ENCODE data around the gene PNMA8A.
A peak's percentile ranks its signal among the peaks of the same experiment; 100 is the strongest.

Gene PNMA8A

DNA sequence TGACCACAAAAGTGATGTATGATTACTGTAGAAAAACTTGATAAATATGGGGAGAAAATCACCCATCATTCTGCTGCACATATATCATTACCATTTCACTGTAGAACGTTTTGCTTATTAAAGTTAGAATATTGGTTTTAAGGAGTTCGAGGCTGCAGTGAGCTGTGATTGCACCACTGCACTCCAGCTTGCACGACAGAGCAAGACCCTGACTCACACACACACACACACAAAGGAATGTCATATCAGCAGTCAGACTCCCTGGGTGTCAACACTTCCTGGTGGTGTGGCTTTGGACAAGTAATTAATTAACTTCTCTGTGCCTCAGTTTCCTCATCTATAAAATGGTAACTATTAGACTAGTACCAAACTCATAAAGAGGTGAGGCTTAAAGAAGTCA lies 11.3 kb upstream of the PNMA8A start:
- H3K27ac Mint-ChIP-seq, result no peak overlapping the region
- H3K9me3 Mint-ChIP-seq, result no peaks in the 10 kb centered on the region
- ATAC-seq, result no peak
- no peak overlapping the region for H3K4me3 Mint-ChIP-seq
- H3K27me3 Mint-ChIP-seq, result peaks cover 56% of the 10 kb centered on the region
- H3K36me3 Mint-ChIP-seq, result no peaks in the 10 kb centered on the region
- H3K4me1 Mint-ChIP-seq, result peaks cover 13% of the 10 kb centered on the region

DNA sequence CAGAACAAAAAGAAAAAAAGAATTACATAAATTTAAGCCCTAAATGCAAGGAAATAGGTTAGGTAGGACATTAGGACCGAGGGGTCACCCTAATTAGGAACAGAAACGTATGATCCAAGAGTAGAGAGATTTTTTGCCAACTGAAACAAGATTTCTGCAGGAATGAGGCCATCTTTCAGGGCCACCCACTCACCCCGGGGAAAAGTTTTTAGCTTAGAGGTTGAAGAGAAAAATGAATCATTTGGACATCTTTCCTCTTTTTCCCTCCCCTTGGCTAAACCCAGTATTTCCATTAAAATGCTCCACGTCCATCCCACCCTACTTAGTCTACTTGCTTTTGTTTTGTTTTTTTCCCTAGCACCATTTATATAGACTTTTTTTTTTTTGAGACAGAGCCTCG lies 10.6 kb upstream of the PNMA8A start:
- H3K9me3 Mint-ChIP-seq, result no peaks in the 10 kb centered on the region
- H3K4me1 Mint-ChIP-seq, result peaks cover 6% of the 10 kb centered on the region
- peaks cover 49% of the 10 kb centered on the region for H3K27me3 Mint-ChIP-seq
- ATAC-seq, result no peak
- H3K27ac Mint-ChIP-seq, result no peak overlapping the region
- H3K4me3 Mint-ChIP-seq, result no peak overlapping the region
- no peaks in the 10 kb centered on the region for H3K36me3 Mint-ChIP-seq

DNA sequence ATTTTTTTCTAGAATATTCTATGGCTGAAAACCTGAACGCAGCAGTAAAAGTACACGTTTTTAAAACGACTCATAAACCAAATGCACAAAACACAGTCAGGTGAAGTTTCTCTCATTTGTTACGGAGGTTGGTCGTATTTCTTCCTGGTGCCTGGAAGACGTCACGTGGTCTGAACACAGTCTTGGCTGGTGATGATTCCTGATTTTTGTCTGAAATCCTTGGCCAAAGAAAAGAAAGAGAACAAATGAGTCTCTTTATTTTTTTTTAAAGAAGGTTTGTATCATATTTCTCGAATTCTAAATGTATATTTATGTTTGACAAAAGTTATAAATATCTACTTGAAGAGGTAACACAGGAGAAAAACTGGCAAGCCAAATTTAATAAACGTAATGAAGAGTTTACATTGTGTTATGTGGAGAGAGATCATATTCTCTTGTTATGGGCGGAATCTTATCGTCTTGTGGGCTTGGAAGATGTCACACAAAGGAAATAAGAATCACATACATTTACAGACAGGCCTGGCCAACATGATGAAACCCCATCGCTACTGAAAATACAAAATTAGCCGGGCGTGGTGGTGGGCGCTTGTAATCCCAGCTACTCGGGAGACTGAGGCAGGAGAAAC lies 10.0 kb upstream of the PNMA8A start:
- ATAC-seq, result no peak
- Mint-ChIP-seq H3K9me3 (no peaks in the 10 kb centered on the region), H3K36me3 (no peaks in the 10 kb centered on the region)

DNA sequence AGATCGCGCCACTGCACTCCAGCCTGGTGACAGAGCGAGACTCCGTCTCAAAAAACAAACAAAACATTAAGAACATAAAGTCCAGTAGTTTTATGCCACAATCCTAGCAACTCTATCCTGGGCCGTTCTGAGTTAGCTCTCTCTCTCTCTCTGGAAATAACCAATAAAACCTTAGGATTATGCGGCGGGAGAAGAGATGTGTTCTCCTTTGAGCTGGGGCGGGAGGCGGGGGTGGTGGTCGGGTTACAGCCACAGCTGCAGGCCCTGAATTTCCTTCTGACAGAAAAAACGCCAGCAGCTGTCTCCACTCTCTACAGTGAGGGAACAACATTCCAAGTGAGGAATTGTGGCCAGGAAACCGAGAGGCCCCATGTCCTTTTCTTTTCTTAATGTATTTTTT lies 9.1 kb upstream of the PNMA8A start:
- no peak overlapping the region for H3K4me3 Mint-ChIP-seq
- no peaks in the 10 kb centered on the region for H3K36me3 Mint-ChIP-seq
- ATAC-seq, result no peak
- no peak overlapping the region for H3K27ac Mint-ChIP-seq
- peaks cover 5% of the 10 kb centered on the region for H3K4me1 Mint-ChIP-seq
- no peaks in the 10 kb centered on the region for H3K9me3 Mint-ChIP-seq
- peaks cover 38% of the 10 kb centered on the region for H3K27me3 Mint-ChIP-seq

More for the DNA sequence above, 10.0 kb upstream of the PNMA8A start:
- H3K4me1 Mint-ChIP-seq, result peaks cover 5% of the 10 kb centered on the region
- H3K4me3 Mint-ChIP-seq, result no peak overlapping the region
- no peak overlapping the region for H3K27ac Mint-ChIP-seq
- peaks cover 43% of the 10 kb centered on the region for H3K27me3 Mint-ChIP-seq

DNA sequence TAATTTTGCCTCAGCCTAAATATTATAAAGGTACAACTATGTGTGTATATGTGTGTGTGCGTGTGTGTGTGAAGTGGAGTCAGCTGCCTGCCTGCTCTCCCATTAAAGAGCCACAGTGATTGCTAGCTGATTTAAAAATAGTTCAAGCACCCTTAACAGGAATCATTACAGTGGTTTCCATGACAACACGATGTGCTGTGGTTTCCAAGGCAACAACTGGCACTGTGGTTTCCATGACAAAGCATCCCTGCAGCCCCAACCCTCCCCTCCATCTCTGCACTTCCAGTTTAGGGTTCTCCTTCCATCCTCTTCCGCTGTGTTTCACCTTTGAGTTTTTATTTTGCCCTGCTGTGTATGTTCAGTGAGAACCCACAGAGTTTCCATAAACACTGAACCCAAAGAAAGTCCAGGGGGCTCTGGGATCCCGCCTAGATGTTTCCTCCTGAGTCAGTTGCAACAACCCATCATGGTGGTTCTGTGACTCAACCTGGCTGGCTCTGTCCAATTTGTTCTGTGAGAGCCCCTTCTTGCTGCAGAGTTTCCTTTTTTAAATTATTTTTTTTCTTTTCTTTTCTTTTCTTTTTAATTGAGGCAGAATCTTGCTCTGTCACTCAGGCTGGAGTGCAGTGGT lies 7.1 kb upstream of the PNMA8A start:
- no peak for ATAC-seq
- Mint-ChIP-seq H3K4me3 (no peak overlapping the region), H3K36me3 (no peaks in the 10 kb centered on the region), H3K9me3 (no peaks in the 10 kb centered on the region), H3K27ac (no peak overlapping the region), H3K4me1 (peaks cover 14% of the 10 kb centered on the region), H3K27me3 (peaks cover 38% of the 10 kb centered on the region)

DNA sequence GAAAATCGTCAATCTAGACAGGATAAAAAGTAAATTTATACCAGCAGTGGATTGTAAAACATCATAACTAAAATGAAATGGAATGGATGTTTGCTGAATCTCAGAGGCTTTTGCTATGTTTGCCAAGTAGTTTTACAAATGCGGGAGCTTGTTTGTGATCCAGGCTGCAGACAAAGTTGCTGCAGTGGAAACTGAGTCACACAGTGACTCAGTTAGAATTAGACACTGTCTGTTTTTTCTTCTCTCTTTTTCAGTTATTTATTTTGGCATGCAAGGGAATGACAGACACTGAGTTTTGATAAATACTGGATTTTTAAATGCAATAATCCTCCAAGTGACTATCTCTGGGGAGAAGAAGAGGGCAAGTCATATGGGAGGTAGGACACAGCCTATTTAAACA lies 4.6 kb upstream of the PNMA8A start:
- Mint-ChIP-seq H3K4me3 (no peak overlapping the region), H3K36me3 (no peaks in the 10 kb centered on the region), H3K27me3 (peaks cover 56% of the 10 kb centered on the region), H3K27ac (no peak overlapping the region), H3K4me1 (peaks cover 14% of the 10 kb centered on the region), H3K9me3 (no peaks in the 10 kb centered on the region)
- no peak for ATAC-seq

DNA sequence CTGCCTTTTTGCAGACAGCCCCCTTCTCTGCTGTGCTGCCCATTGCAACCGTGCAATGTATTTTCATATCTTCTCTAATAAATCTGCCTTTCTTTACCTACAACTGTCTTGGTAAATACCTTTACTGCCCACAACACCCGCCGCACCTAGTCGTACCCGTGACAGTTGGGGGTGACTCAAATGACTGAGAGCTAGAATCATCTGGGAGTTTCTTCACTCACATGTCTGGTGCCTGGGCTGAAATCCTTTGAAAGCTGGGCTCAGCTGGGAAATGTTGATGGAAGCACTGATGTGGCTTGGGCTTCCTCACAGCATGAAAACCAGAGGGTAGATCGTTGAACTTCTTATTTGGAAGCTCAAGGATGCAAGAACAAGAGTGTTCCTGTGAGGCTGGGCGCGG lies 2.8 kb upstream of the PNMA8A start:
- no peak for ATAC-seq
- no peaks in the 10 kb centered on the region for H3K9me3 Mint-ChIP-seq
- H3K27me3 Mint-ChIP-seq, result peaks cover 65% of the 10 kb centered on the region
- H3K4me3 Mint-ChIP-seq, result no peak overlapping the region
- peaks cover 14% of the 10 kb centered on the region for H3K4me1 Mint-ChIP-seq
- no peaks in the 10 kb centered on the region for H3K36me3 Mint-ChIP-seq
- no peak overlapping the region for H3K27ac Mint-ChIP-seq

DNA sequence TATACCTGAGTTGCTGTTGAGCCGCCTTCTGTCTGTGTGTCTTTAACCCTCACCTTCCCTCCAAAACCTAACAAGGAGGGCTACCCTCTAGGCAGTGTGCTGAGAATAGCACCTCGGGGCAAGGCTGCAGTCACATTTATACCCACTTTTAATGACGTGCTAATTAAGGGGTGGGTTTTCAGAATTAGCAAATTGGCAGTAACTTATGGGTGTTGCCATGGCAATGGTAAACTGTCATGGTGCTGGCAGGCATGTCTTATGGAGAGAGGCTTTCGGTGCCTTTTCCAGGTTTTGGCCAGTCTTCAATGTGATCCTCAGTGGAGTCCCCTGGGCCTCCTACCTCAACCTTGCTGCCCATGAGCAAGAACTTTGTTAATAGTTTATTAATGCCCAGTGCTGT lies 1.2 kb upstream of the PNMA8A start:
- no peak for ATAC-seq
- peaks cover 9% of the 10 kb centered on the region for H3K4me1 Mint-ChIP-seq
- H3K9me3 Mint-ChIP-seq, result no peaks in the 10 kb centered on the region
- H3K27ac Mint-ChIP-seq, result no peak overlapping the region
- no peak overlapping the region for H3K4me3 Mint-ChIP-seq
- no peaks in the 10 kb centered on the region for H3K36me3 Mint-ChIP-seq
- peaks cover 66% of the 10 kb centered on the region for H3K27me3 Mint-ChIP-seq

DNA sequence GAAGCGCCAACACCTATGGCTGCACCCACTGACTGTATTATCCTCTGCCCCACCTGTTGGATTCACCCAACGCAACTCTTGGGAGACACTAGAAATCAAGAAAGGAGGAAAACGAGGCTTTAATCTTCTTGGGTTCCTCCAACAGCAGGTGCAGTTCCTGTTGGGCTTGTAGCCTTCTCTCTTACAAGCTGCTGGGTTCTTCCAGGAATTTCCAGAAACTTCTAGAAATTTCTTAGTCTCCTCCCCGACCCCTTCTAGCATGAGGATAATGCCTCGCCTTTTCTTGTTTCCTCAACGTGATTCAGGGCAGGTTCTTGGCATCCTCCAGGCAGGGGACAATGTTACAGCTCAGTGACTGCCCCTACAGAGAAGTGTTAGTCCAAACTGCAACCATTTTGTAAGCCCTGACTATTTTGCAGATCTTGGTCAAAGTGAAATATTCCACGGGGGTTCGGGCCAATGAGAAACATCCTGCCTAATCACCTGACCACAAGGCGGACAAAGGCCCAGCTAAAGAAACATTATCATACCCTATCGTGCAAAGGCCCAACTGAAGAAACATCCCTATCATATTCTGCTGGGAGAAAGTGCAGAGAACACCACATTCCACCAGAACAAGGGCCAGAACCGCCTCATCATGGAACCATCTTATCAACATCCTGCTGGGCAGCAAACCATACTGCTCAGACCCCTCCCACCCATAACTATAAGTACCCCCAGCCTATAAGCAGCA lies 614 bp upstream of the PNMA8A start:
- H3K4me1 Mint-ChIP-seq, result peaks cover 10% of the 10 kb centered on the region
- no peaks in the 10 kb centered on the region for H3K9me3 Mint-ChIP-seq
- peaks cover 66% of the 10 kb centered on the region for H3K27me3 Mint-ChIP-seq
- H3K4me3 Mint-ChIP-seq, result peak overlapping the region; percentile 38
- no peaks in the 10 kb centered on the region for H3K36me3 Mint-ChIP-seq
- ATAC-seq, result no peak
- H3K27ac Mint-ChIP-seq, result no peak overlapping the region

DNA sequence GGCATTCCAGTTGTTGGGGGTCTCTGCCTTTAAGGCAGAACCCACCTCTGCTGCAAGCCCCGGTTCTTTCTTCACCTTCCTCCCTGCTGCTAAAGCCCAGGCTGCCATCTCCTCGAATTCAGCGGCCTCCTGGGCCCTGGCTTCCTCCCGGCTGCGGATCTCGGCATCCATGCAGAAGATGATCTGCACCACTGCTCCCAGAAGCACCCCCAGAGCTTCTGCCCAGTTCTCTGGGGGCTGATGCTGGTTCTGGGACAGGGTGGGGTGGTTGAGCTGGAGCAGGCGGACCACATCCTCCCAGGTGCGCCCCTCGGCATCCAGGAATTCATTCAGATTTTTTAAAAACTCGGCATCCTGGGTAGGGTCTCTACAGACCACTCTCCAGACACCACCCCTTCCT lies 987 bp downstream of the PNMA8A start:
- H3K9me3 Mint-ChIP-seq, result no peaks in the 10 kb centered on the region
- H3K36me3 Mint-ChIP-seq, result no peaks in the 10 kb centered on the region
- H3K27ac Mint-ChIP-seq, result no peak overlapping the region
- no peak for ATAC-seq
- peaks cover 70% of the 10 kb centered on the region for H3K27me3 Mint-ChIP-seq
- H3K4me3 Mint-ChIP-seq, result no peak overlapping the region
- H3K4me1 Mint-ChIP-seq, result peaks cover 18% of the 10 kb centered on the region

DNA sequence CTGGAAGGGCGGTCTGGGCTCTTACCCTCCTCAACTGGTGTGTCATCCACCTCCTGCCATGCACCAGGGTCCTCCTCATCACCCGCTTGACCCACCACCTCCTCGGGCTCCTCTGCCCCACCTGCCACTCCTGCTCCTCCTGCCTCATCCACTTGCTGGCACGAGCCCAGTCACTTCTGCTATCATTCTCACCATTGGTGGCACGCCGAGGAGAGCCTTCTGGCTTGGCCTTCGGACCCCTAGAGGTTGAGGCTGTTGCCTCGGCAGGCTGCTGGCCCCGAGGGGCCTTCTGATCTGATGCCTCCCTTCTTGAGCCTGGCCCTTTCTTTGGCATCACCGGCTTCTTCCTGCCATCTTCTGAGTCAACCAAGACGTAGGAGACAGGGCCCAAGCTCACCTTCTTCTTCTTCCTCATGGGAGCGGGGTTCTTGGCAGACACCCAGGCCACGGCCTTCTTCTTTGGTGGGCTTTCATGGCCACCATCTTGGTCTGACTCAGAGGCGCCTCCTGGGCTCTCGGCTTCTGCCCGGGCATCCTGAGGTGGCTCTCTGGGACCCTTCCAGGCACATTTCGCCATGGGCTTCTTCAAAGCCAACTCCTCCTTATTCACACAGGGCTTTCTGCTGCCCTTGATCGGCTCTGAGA lies 1.7 kb downstream of the PNMA8A start:
- no peak overlapping the region for H3K4me3 Mint-ChIP-seq
- H3K36me3 Mint-ChIP-seq, result no peaks in the 10 kb centered on the region
- no peak overlapping the region for H3K27ac Mint-ChIP-seq
- ATAC-seq, result no peak
- peaks cover 18% of the 10 kb centered on the region for H3K4me1 Mint-ChIP-seq
- peaks cover 71% of the 10 kb centered on the region for H3K27me3 Mint-ChIP-seq
- H3K9me3 Mint-ChIP-seq, result no peaks in the 10 kb centered on the region

DNA sequence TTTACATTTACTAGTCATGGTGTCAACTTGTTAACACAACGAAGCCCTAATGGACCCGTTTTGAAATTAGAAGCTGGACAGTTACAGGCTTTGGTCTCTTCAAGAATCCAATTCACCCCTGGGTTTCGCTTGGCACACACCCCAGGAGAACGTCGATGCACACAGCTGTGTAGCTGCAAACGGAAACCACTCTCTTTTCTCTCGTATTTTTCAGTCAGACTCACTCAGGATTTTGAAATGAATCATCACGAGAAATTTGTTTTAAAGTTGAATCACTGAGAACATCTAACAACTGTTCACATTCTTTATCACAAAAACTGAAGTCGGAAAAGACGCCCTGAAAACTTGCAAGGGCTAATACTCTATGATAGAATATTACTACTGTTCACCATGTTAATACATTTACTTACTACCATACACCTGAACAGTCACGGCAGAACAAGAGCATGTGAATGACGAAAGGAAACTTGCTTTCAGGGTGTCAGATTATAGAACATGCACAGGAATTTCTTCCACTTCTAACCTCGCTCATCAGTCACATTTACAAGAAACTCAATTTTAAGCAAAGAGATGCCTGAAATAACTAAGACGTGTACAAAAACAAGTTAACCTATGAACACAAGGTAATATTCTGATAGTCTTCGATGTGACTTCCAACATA lies 4.7 kb downstream of the PNMA8A start:
- H3K27ac Mint-ChIP-seq, result no peak overlapping the region
- no peaks in the 10 kb centered on the region for H3K9me3 Mint-ChIP-seq
- peaks cover 9% of the 10 kb centered on the region for H3K4me1 Mint-ChIP-seq
- peak; percentile 73 for ATAC-seq
- no peak overlapping the region for H3K4me3 Mint-ChIP-seq
- H3K27me3 Mint-ChIP-seq, result peaks cover 53% of the 10 kb centered on the region
- H3K36me3 Mint-ChIP-seq, result no peaks in the 10 kb centered on the region

DNA sequence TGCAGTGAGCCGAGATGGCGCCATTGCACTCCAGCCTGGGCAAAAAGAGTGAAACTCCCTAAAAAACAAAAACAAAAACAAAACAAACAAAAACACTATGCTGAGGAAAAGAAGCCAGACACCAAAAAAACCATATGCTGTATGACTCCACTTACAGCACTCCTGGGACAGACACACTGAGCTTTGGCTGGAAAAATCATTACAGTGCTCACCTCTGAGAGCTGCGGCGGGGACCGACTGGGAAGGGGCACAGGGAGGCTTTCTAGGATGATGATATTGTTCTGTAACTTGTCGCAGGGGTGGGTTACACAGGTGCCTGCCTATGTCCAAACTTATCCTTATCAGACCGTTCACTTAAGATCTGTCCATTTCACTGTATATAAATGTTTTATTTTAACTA lies 7.8 kb downstream of the PNMA8A start:
- Mint-ChIP-seq H3K36me3 (no peaks in the 10 kb centered on the region), H3K4me1 (peaks cover 9% of the 10 kb centered on the region), H3K27me3 (peaks cover 37% of the 10 kb centered on the region), H3K9me3 (no peaks in the 10 kb centered on the region), H3K27ac (no peak overlapping the region), H3K4me3 (no peak overlapping the region)
- ATAC-seq, result no peak

DNA sequence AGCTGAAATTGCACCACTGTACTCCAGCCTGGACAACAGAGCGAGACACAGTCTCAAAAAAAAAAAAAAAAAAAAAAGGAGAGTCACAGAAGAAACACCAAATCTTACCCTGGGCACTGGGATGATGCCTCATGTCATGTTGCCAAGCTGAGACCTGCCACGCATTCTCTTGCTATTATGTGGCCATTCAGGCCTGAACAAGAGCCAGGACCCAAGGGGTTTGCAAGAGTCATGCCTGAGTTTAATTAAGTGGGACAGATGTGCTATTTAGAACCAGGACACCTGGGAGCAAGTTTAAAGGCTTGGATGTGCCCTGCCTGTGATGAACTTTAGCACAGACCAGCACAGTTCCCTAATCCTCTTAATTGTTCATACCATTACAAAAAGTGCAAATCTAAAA lies 9.8 kb downstream of the PNMA8A start:
- Mint-ChIP-seq H3K36me3 (no peaks in the 10 kb centered on the region), H3K27me3 (peaks cover 33% of the 10 kb centered on the region), H3K4me3 (no peak overlapping the region), H3K4me1 (peaks cover 4% of the 10 kb centered on the region), H3K27ac (no peak overlapping the region), H3K9me3 (no peaks in the 10 kb centered on the region)
- ATAC-seq, result no peak

DNA sequence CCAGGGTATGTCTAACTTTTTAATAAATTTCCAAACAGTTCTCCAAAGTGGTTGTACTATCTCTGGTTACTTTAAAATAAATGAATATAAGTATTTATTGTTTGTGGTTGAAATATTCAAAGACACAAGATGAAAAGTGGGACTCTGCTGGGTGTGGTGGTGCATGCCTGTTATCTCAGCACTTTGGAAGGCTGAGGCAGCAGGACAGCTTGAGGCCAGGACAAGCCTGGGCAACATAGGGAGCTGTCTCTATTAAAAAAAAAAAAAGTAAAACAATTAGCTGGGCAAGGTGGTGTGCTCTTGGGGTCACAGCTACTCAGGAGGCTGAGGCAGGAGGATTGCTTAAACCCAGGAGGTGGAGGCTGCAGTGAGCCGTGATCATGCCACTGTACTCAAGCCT lies 10.4 kb downstream of the PNMA8A start:
- Mint-ChIP-seq H3K4me1 (no peaks in the 10 kb centered on the region), H3K36me3 (no peaks in the 10 kb centered on the region), H3K27ac (no peak overlapping the region), H3K4me3 (no peak overlapping the region), H3K9me3 (no peaks in the 10 kb centered on the region), H3K27me3 (peaks cover 39% of the 10 kb centered on the region)
- ATAC-seq, result no peak

Measured in stimulated activated memory B cell treated with anti-CD40 and anti-IgM and Interleukin-4, amounts not matched to agents 10 μg/mL and 1 μg/mL and 100 μg/mL, for 72 hours (primary cell).